ENCODE results near the gene TDRD12. TPM values are rescaled to one million over a fixed set of nuclear protein-coding genes. Genes with fewer than 3 reads are reported as not detected.

The TDRD12 gene
- total RNA-seq, 1 experiment from 2014 or later, result 1.3 TPM

- Histone ChIP-seq H3K79me2 (ENCODE audit: insufficient read depth, low read length) (no peaks in the 10 kb centered on the region), H3K56ac (ENCODE audit: insufficient read length, low read depth, low read length) (no peak overlapping the region), H3K9me3 (ENCODE audit: control insufficient read depth, low read depth, low read length) (no peaks in the 10 kb centered on the region), H2BK20ac (ENCODE audit: low read depth, low read length, poor library complexity, severe bottlenecking) (no peak overlapping the region), H3K23me2 (ENCODE audit: insufficient read length, low read depth, low read length, poor library complexity, severe bottlenecking) (no peaks in the 10 kb centered on the region), H2BK5ac (ENCODE audit: insufficient read length, low read length) (no peak overlapping the region), H3K4me2 (ENCODE audit: insufficient read depth, insufficient read length, low read length) (no peak overlapping the region), H3K14ac (ENCODE audit: insufficient read depth, low read length) (no peak overlapping the region), H4K8ac (replicated peaks; ENCODE audit: insufficient read length, low read depth, low read length) (no peak overlapping the region), H3K27ac (ENCODE audit: insufficient read length, low read depth, low read length) (no peak overlapping the region), H3K4ac (ENCODE audit: low read depth, low read length) (no peak overlapping the region), H4K5ac (ENCODE audit: insufficient read length, low read depth, low read length) (no peak overlapping the region), H3K18ac (ENCODE audit: insufficient read length, low read depth, low read length) (no peak overlapping the region), H3K9ac (ENCODE audit: extremely low read depth, insufficient read length, low read length) (no peak overlapping the region), H2AFZ (ENCODE audit: low read length) (no peak overlapping the region), H4K20me1 (ENCODE audit: control insufficient read depth, insufficient read depth, insufficient read length) (no peaks in the 10 kb centered on the region), H2BK120ac (ENCODE audit: low read depth, low read length, poor library complexity, severe bottlenecking) (no peak overlapping the region), H3T11ph (ENCODE audit: low read length) (no peak overlapping the region), H3K23ac (ENCODE audit: insufficient read length, low read depth, low read length) (no peak overlapping the region), H4K91ac (ENCODE audit: insufficient read length, low read depth, low read length) (no peak overlapping the region), H3K4me1 (ENCODE audit: insufficient read depth, low read length) (no peaks in the 10 kb centered on the region; the same call in 1 of the 2 replicates), H2BK15ac (ENCODE audit: low read depth, low read length) (no peak overlapping the region), H2BK12ac (ENCODE audit: insufficient read length, low read depth, low read length) (no peak overlapping the region), H3K27me3 (ENCODE audit: insufficient read depth, low read length) (no peaks in the 10 kb centered on the region), H2AK5ac (ENCODE audit: insufficient read length, low read length) (no peak overlapping the region), H3K79me1 (ENCODE audit: insufficient read depth, low read depth, low read length, poor library complexity, severe bottlenecking) (no peaks in the 10 kb centered on the region)
- no peaks in the 10 kb centered on the region for H3K27me3 Mint-ChIP-seq (ENCODE audit: low read depth)
- H3K27ac Mint-ChIP-seq, result no peak overlapping the region
- peaks cover 9 to 17% of the 10 kb centered on the region in 2 experiments for H3K4me1 Mint-ChIP-seq
- TF ChIP-seq CTCF (conservative IDR thresholded peaks at IDR 0.05), result no peak
- no peaks in the 10 kb centered on the region for H3K36me3 Mint-ChIP-seq (ENCODE audit: insufficient read depth in 1 of 3, low read depth in 3 of 3)
- no peaks in the 10 kb centered on the region for H3K9me3 Mint-ChIP-seq
- DNase-seq, result no peak
- WGBS (ENCODE audit: extremely low coverage, insufficient read length, low lambda C conversion rate), result no CpG with 5 or more reads among the region's 10 CpGs
- H3K4me3 Mint-ChIP-seq, result no peak overlapping the region
Observed at GRCh38 chr19:32789429-32789828, 69.9 kb downstream of the TDRD12 start.

Data from H9 (cell line).